ENCODE results near the gene SNCA. TPM values are rescaled to one million over a fixed set of nuclear protein-coding genes. Genes with fewer than 3 reads are reported as not detected.

The SNCA gene
- total RNA-seq, 1 experiment from 2014 or later, result 3.1 TPM

DNA sequence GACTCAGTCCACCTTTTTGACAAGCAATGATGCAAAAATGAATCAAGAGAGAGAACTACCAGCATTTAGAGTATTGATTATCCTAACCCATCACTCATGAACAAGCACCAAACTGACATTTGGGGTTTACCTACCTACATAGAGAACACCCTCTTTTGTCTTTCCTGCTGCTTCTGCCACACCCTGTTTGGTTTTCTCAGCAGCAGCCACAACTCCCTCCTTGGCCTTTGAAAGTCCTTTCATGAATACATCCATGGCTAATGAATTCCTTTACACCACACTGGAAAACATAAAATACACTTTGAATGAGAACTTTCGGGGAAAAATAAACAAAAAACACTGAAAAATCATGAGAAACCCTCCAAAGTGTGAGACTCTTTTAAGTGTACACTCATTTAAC, 1.5 kb downstream of the SNCA start:
- BruUV-seq (replicated peaks), result no TSS peak
- intact Hi-C loops (cut with micrococcal nuclease; ENCODE audit: unreplicated experiment), result no loop called here

DNA sequence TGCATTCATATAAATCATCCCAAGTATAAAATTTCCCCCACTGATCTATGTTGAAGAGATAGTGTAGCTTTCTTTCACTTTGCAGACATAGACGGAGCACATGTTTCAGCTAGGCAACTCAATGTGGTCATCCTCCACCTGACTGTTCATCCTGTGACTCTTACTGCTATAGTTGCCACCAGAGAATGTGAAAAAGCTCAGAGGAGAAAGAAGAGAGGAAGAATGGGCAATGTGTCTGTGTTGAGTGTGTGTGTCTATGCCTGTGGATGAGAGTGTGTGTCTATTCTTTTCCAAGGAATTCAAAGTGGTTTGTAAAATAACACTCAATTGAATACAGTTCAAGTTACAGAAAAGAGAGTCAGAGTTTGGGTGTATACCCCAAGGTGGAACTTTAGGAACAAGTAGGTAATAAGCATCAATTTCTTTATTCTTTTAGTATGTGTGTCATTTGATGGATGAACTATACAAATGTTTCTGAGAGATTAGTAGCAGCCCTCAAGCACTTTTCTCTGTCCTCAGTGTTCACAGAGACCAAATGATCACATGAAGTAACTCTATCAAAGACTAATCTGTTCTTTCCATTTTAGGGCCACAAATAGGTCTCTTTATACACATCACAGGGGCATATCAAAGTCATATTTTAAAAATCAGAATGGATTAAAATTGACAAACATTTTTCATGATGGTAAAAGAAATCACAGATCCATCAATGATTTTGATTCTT, 2.3 kb downstream of the SNCA start:
- no peaks in the 10 kb centered on the region for H3K27me3 ChIP-seq (replicated peaks; ENCODE audit: insufficient read depth, low read depth, low read length, poor library complexity)
- DNase-seq (ENCODE audit: low spot score), result no peak
- no peaks in the 10 kb centered on the region for H3K36me3 ChIP-seq (ENCODE audit: insufficient read depth, low read length, poor library complexity, severe bottlenecking)
- no peak for TF ChIP-seq EZH2 (IDR thresholded peaks at IDR 0.05; ENCODE audit: borderline replicate concordance, low read depth, low read length, poor library complexity, severe bottlenecking)
- TF ChIP-seq, protein P1, sequence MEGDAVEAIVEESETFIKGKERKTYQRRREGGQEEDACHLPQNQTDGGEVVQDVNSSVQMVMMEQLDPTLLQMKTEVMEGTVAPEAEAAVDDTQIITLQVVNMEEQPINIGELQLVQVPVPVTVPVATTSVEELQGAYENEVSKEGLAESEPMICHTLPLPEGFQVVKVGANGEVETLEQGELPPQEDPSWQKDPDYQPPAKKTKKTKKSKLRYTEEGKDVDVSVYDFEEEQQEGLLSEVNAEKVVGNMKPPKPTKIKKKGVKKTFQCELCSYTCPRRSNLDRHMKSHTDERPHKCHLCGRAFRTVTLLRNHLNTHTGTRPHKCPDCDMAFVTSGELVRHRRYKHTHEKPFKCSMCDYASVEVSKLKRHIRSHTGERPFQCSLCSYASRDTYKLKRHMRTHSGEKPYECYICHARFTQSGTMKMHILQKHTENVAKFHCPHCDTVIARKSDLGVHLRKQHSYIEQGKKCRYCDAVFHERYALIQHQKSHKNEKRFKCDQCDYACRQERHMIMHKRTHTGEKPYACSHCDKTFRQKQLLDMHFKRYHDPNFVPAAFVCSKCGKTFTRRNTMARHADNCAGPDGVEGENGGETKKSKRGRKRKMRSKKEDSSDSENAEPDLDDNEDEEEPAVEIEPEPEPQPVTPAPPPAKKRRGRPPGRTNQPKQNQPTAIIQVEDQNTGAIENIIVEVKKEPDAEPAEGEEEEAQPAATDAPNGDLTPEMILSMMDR (conservative IDR thresholded peaks at IDR 0.05; ENCODE audit: low read depth, low read length), result no peak
- ChIA-PET POLR2A (ENCODE audit: low non-redundant PET) (no interaction called here), CTCF (no interaction called here)
- BruUV-seq (replicated peaks), result no TSS peak
- H3K4me1 ChIP-seq (ENCODE audit: insufficient read depth, low read length, poor library complexity, severe bottlenecking), result no peaks in the 10 kb centered on the region
- intact Hi-C loops (cut with micrococcal nuclease; ENCODE audit: unreplicated experiment), result no loop called here
- no peaks in the 10 kb centered on the region for H3K9me3 ChIP-seq (ENCODE audit: low read depth, low read length, poor library complexity, severe bottlenecking)
- no peak overlapping the region for H3K27ac ChIP-seq (ENCODE audit: low read depth, low read length, poor library complexity, severe bottlenecking)
- no peak overlapping the region for H3K4me3 ChIP-seq (ENCODE audit: low read depth, low read length, poor library complexity, severe bottlenecking)

More for the DNA sequence above, 1.5 kb downstream of the SNCA start:
- H3K36me3 ChIP-seq (ENCODE audit: insufficient read depth, low read length, poor library complexity, severe bottlenecking), result no peaks in the 10 kb centered on the region
- H3K4me1 ChIP-seq (ENCODE audit: insufficient read depth, low read length, poor library complexity, severe bottlenecking), result no peaks in the 10 kb centered on the region
- no peak for TF ChIP-seq EZH2 (IDR thresholded peaks at IDR 0.05; ENCODE audit: borderline replicate concordance, low read depth, low read length, poor library complexity, severe bottlenecking)
- TF ChIP-seq, protein P1 (conservative IDR thresholded peaks at IDR 0.05; ENCODE audit: low read depth, low read length), result no peak
- H3K9me3 ChIP-seq (ENCODE audit: low read depth, low read length, poor library complexity, severe bottlenecking), result no peaks in the 10 kb centered on the region
- DNase-seq (ENCODE audit: low spot score), result no peak
- ChIA-PET CTCF (no interaction called here), POLR2A (ENCODE audit: low non-redundant PET) (no interaction called here)
- H3K27ac ChIP-seq (ENCODE audit: low read depth, low read length, poor library complexity, severe bottlenecking), result no peak overlapping the region
- no peak overlapping the region for H3K4me3 ChIP-seq (ENCODE audit: low read depth, low read length, poor library complexity, severe bottlenecking)
- H3K27me3 ChIP-seq (replicated peaks; ENCODE audit: insufficient read depth, low read depth, low read length, poor library complexity), result no peaks in the 10 kb centered on the region

DNA sequence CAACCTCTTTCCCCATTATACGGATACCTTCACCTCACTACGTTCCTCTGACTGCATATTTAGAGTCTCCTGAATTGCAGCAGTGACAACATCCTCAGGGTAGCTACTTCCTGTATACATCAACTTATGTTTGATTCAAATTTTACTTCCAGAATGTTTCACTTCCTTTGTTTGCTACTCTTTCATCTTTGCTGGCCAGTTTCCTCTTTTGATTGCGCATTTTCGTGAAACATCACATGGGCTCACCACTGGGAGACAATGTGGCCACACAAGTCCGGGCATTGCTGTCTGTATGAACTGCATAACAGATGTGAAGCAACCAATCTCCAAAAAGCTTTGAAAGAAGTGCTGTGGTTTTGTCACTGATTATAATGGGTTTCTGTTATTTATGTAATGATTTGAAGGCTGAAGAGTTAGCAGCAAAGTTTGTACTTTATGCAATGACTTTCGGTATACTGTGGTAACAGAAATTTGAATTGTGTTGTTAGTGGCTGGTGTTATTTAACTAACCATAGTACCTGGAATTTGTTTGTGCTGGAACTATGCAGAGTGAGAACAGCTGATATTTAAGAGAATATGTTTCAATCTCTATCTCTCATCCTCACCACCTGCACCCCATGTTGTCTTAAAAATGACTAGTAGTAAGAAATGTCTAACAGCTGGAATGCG, 7.4 kb downstream of the SNCA start:
- ChIA-PET POLR2A (ENCODE audit: low non-redundant PET) (no interaction called here), CTCF (no interaction called here)
- Histone ChIP-seq H3K9me3 (ENCODE audit: low read depth, low read length, poor library complexity, severe bottlenecking) (no peaks in the 10 kb centered on the region), H3K27me3 (replicated peaks; ENCODE audit: insufficient read depth, low read depth, low read length, poor library complexity) (no peaks in the 10 kb centered on the region), H3K27ac (ENCODE audit: low read depth, low read length, poor library complexity, severe bottlenecking) (no peak overlapping the region), H3K36me3 (ENCODE audit: insufficient read depth, low read length, poor library complexity, severe bottlenecking) (no peaks in the 10 kb centered on the region), H3K4me3 (ENCODE audit: low read depth, low read length, poor library complexity, severe bottlenecking) (no peak overlapping the region), H3K4me1 (ENCODE audit: insufficient read depth, low read length, poor library complexity, severe bottlenecking) (no peaks in the 10 kb centered on the region)
- BruUV-seq (replicated peaks), result no TSS peak
- TF ChIP-seq EZH2 (IDR thresholded peaks at IDR 0.05; ENCODE audit: borderline replicate concordance, low read depth, low read length, poor library complexity, severe bottlenecking), result no peak
- TF ChIP-seq, protein P1 (conservative IDR thresholded peaks at IDR 0.05; ENCODE audit: low read depth, low read length), result no peak
- no peak for DNase-seq (ENCODE audit: low spot score)
- intact Hi-C loops (cut with micrococcal nuclease; ENCODE audit: unreplicated experiment), result no loop called here

Data from A673 (cell line).